HFFc6 (cell line): ENCODE measurements around the gene TRIAP1. TPM values are rescaled to one million over a fixed set of nuclear protein-coding genes. Genes with fewer than 3 reads are reported as not detected.

ENCODE experiments used
- DNase-seq: peaks from one replicate; pipeline ENCODE4 v3.0.0-alpha.2; 2018
- H3K27ac Mint-ChIP-seq: 2 replicates; pipeline ENCODE4 v1.8.0; 2020; ENCODE audit warnings: mild to moderate bottlenecking, mixed read lengths
- H3K27me3 Mint-ChIP-seq: 2 replicates; pipeline ENCODE4 v1.8.0; 2021; ENCODE audit warnings: mild to moderate bottlenecking, moderate library complexity, mixed read lengths; ENCODE audit not compliant: insufficient read depth
- H3K36me3 Mint-ChIP-seq: 2 replicates; pipeline ENCODE4 v1.8.0; 2021; ENCODE audit warnings: low read depth, mixed read lengths
- H3K4me1 Mint-ChIP-seq: 2 replicates; pipeline ENCODE4 v1.8.0; 2020; ENCODE audit warnings: low read depth, mixed read lengths
- H3K4me3 Mint-ChIP-seq: 2 replicates; pipeline ENCODE4 v1.8.0; 2020; ENCODE audit warnings: mild to moderate bottlenecking, moderate library complexity, mixed read lengths
- H3K9me3 Mint-ChIP-seq: 2 replicates; pipeline ENCODE4 v1.8.0; 2020; ENCODE audit warnings: mild to moderate bottlenecking, mixed read lengths
- CTCF ChIP-seq: fragments of 200-600 bp; sonication (generic); IDR thresholded peaks from 2 replicates; pipeline ENCODE4 v1.5.0; 2021; ENCODE audit warnings: antibody characterized with exemption, mild to moderate bottlenecking
- total RNA-seq, 6 experiments: library from RNA; stranded (reverse); fragmentation: NEBNext Ultra II Directional; extraction: Animal tissue kit (Norgen Biotek cat#: 25700); gene quantifications; 2 replicates in 1 of 6; 3 replicates in 5 of 6; pipeline ENCODE4 v1.2.3, GENCODE V29; 2021

The TRIAP1 gene
- total RNA-seq, 6 experiments from 2014 or later, result 37.9 to 49.0 (median 41.6) TPM

- TF ChIP-seq CTCF, result no peak
- H3K9me3 Mint-ChIP-seq, result no peaks in the 10 kb centered on the region
- H3K27me3 Mint-ChIP-seq, result peaks cover 26% of the 10 kb centered on the region
- H3K4me3 Mint-ChIP-seq, result peak overlapping the region; percentile 45
- 0 out of 2 replicates have a peak, but pooled peaks cover 1% of the 10 kb centered on the region for H3K36me3 Mint-ChIP-seq
- no peak overlapping the region for H3K27ac Mint-ChIP-seq
- peaks cover 6% of the 10 kb centered on the region for H3K4me1 Mint-ChIP-seq
- no peak for DNase-seq
These were observed 51.5 kb downstream of the TRIAP1 start for GRCh38 chr12:120394483-120395367.

Other genes starting within 250 kb of the TRIAP1 start
- gene RPLP0, start 245.3 kb downstream of the TRIAP1 start, total RNA-seq, result 1,000 to 10,000 TPM; 2,131 to 2,494 (median 2,241) TPM
- 100 to 1,000 TPM; 219 to 290 (median 253) TPM for gene PXN, start 180.7 kb downstream of the TRIAP1 start, total RNA-seq
- gene RNU4-2, start 154.5 kb downstream of the TRIAP1 start, total RNA-seq, result 1,000 to 10,000 TPM in 5 of 6 experiments, 100 to 1,000 TPM in 1; 743 to 2,047 (median 1,452) TPM
- gene RNU4-1, start 153.1 kb downstream of the TRIAP1 start, total RNA-seq, result 1,000 to 10,000 TPM in 4 of 6 experiments, 100 to 1,000 TPM in 2; 766 to 1,512 (median 1,200) TPM
- 1 to 10 TPM in 3 of 6 experiments, under 1 TPM in 3; 0.84 to 2.1 (median 1.1) TPM for gene SIRT4, start 144.1 kb downstream of the TRIAP1 start, total RNA-seq
- not detected for gene PLA2G1B, start 118.6 kb downstream of the TRIAP1 start, total RNA-seq
- gene MSI1, start 77.2 kb downstream of the TRIAP1 start, total RNA-seq, result not detected
- 100 to 1,000 TPM; 356 to 391 (median 373) TPM for gene COX6A1, start 8.3 kb downstream of the TRIAP1 start, total RNA-seq
- 10 to 100 TPM; 16.3 to 30.9 (median 24.0) TPM for gene GATC, start 60 bp upstream of the TRIAP1 start, total RNA-seq
- 100 to 1,000 TPM; 232 to 247 (median 238) TPM for gene SRSF9, start 23.4 kb upstream of the TRIAP1 start, total RNA-seq
- 100 to 1,000 TPM; 530 to 650 (median 609) TPM for gene DYNLL1, start 49.7 kb upstream of the TRIAP1 start, total RNA-seq
- gene COQ5, start 82.8 kb upstream of the TRIAP1 start, total RNA-seq, result 10 to 100 TPM; 26.0 to 30.7 (median 27.4) TPM
- 100 to 1,000 TPM; 145 to 203 (median 158) TPM for gene RNF10, start 88.0 kb upstream of the TRIAP1 start, total RNA-seq
- 10 to 100 TPM; 56.5 to 63.4 (median 60.6) TPM for gene POP5, start 135.0 kb upstream of the TRIAP1 start, total RNA-seq
- 1 to 10 TPM in 4 of 6 experiments, under 1 TPM in 2; 0.09 to 2.2 (median 1.4) TPM for gene CABP1, start 194.2 kb upstream of the TRIAP1 start, total RNA-seq
- gene MLEC, start 240.8 kb upstream of the TRIAP1 start, total RNA-seq, result 100 to 1,000 TPM; 195 to 241 (median 209) TPM